Fibroblast of villous mesenchyme (primary cell): ENCODE data around the gene TMEM204. TPM values are rescaled to one million over a fixed set of nuclear protein-coding genes. Genes with fewer than 3 reads are reported as not detected.
A peak's percentile ranks its signal among the peaks of the same experiment; 100 is the strongest.

Source experiments
- DNase-seq: peaks from one replicate; pipeline ENCODE4 v3.0.0-alpha.2; 2010; ENCODE audit warnings: low read depth
- H3K4me3 ChIP-seq: 2 replicates; pipeline ENCODE4 v1.5.1; 2011; ENCODE audit warnings: low read depth, mild to moderate bottlenecking, low read length
- total RNA-seq: library from RNA; depleted of rRNA; stranded (reverse); fragments of >200 nt; gene quantifications from 2 replicates; pipeline ENCODE4 v1.2.3, GENCODE V29; 2012
- TF ChIP-seq, protein P1 (sequence below): IDR thresholded peaks from 2 replicates; pipeline ENCODE4 v1.5.1; 2012; ENCODE audit warnings: low read depth, mild to moderate bottlenecking, low read length; ENCODE audit not compliant: insufficient read depth

TMEM204 gene
- total RNA-seq, 1 donor, result 22.5 TPM

DNA sequence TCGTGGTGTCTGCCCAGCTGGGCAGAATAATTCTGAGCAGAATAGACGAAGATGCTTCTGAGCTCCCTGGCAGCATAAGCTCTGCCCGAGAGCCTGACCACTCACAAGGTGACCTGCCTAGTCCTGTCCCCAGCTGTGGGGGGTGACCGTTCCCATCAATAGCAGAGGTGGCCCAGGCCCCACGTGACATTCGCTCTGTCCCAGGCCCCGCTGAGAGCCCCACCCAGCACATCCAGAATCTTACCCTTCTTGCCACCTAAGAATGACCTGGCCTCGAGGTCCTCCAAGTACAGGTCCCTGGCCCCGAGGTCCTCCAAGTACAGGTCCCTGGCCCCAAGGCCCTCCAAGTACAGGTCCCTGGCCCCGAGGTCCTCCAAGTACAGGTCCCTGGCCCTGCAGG lies 695 bp upstream of the TMEM204 start:
- no peak overlapping the region for H3K4me3 ChIP-seq
- DNase-seq, result no peak
- TF ChIP-seq, protein P1, sequence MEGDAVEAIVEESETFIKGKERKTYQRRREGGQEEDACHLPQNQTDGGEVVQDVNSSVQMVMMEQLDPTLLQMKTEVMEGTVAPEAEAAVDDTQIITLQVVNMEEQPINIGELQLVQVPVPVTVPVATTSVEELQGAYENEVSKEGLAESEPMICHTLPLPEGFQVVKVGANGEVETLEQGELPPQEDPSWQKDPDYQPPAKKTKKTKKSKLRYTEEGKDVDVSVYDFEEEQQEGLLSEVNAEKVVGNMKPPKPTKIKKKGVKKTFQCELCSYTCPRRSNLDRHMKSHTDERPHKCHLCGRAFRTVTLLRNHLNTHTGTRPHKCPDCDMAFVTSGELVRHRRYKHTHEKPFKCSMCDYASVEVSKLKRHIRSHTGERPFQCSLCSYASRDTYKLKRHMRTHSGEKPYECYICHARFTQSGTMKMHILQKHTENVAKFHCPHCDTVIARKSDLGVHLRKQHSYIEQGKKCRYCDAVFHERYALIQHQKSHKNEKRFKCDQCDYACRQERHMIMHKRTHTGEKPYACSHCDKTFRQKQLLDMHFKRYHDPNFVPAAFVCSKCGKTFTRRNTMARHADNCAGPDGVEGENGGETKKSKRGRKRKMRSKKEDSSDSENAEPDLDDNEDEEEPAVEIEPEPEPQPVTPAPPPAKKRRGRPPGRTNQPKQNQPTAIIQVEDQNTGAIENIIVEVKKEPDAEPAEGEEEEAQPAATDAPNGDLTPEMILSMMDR, result no peak

DNA sequence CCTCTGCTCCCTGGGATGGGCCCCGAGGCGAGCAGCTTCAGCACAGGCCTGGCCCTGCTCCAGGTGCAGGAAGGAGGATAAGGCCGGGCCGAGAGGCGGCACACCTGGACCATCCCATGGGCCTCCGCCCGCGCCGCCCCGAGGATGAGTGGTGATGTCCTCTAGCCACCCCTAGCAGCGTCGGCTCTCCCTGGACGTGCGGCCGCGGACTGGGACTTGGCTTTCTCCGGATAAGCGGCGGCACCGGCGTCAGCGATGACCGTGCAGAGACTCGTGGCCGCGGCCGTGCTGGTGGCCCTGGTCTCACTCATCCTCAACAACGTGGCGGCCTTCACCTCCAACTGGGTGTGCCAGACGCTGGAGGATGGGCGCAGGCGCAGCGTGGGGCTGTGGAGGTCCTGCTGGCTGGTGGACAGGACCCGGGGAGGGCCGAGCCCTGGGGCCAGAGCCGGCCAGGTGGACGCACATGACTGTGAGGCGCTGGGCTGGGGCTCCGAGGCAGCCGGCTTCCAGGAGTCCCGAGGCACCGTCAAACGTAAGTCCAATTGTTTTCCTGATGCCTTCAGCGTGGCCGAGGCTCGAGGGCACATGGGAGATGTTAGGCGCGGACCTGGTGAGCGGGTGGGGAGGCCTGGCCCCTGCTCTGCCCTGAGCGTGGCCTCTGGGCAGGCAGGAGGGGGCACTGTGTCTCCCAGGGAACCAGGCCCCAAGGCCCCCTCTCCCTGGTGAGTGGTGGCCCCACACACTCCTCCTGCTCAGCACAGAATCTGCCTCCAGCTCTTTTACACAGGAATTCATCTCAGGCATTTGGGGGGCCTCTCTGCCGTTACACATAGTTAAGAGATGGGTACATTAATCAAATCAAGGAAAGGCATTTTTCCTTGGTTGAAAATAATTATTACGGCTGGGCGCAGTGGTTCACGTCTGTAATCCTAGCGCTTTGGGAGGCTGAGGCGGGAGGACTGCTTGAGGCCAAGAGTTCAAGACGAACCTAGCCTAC lies 855 bp downstream of the TMEM204 start:
- H3K4me3 ChIP-seq, result peak overlapping the region; percentile 66
- TF ChIP-seq, protein P1, result no peak

GRCh38 chr16:1535391-1536291 lies 2.2 kb downstream of the TMEM204 start:
- DNase-seq, result peak; percentile 56
- peak overlapping the region; percentile 66 for H3K4me3 ChIP-seq
- TF ChIP-seq, protein P1, result no peak

More for the DNA sequence above, 855 bp downstream of the TMEM204 start:
- DNase-seq, result peak; percentile 38

DNA sequence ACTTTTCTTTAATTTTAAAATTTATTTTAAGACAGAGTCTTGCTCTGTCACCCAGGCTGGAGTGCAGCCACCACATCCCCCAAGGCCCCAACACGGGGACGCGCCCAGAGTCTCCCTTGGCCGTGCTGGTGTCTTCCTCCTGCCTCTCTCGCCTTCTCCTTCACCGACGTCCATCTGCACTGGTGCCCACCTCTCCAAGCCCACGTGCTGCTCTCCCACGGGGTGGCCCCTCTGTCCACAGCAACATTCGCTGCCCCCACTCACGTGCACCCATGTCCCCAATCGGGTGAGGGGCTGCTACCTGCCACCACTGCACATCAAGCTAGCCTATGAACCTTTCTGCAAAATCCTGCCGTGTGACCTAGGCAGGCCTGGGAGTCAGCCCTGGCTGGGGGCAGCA lies 3.1 kb downstream of the TMEM204 start:
- DNase-seq, result no peak
- no peak overlapping the region for H3K4me3 ChIP-seq
- TF ChIP-seq, protein P1, result no peak

DNA sequence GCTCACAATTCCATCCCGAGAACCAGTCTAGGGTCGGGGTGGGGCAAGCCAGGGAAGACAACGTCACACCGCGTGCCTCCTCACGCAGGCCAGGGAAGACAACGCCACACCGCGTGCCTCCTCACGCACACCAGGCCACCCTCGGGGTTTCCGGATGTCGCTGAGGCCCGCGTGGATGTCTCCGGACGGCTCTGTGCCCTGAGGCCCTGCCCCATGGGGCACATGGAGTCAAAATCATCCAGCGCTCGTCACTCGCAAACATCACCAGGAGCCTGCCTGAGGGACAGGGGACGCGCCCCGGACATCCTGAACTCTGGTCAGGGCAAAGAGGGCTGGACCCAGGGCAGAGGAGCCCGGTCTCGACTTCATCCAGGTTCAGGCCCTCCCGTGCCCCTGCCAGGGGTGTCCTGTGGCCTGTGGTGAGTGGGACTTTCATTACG lies 3.7 kb downstream of the TMEM204 start:
- TF ChIP-seq, protein P1, result no peak
- no peak overlapping the region for H3K4me3 ChIP-seq
- no peak for DNase-seq

- TF ChIP-seq, protein P1, result no peak
- no peak overlapping the region for H3K4me3 ChIP-seq
- no peak for DNase-seq
Measured at GRCh38 chr16:1537763-1538289, 4.4 kb downstream of the TMEM204 start.
